GM23338 (cell line): Measurements from ENCODE around the gene HRH4.

ENCODE experiments used
- CTCF ChIP-seq, 2 experiments: fragments of 200-600 bp in 1 of 2; sonication (generic) in 1 of 2; conservative IDR thresholded peaks; 2 replicates each; pipeline versions ENCODE4 v1.5.1 to v1.6.1; 2016 to 2017; ENCODE audit warnings: antibody characterized with exemption in 2 of 2, low read depth in 2 of 2, mild to moderate bottlenecking in 2 of 2, moderate library complexity in 1 of 2
- EZH2 ChIP-seq: fragments of 200-600 bp; sonication (generic); IDR thresholded peaks from one replicate; pipeline ENCODE4 v1.8.0; 2017; ENCODE audit warnings: antibody characterized with exemption, mild to moderate bottlenecking, low read depth; ENCODE audit not compliant: unreplicated experiment
- EZH2phosphoT487 ChIP-seq: fragments of 200-600 bp; sonication (generic); IDR thresholded peaks from one replicate; pipeline ENCODE4 v1.8.1; 2018; ENCODE audit warnings: antibody characterized with exemption; ENCODE audit not compliant: unreplicated experiment
- POLR2AphosphoS5 ChIP-seq: IDR thresholded peaks from 2 replicates; pipeline ENCODE4 v1.6.1; 2016; ENCODE audit warnings: antibody characterized with exemption, low read depth
- REST ChIP-seq: IDR thresholded peaks from one replicate; pipeline ENCODE4 v1.6.1; 2018; ENCODE audit warnings: antibody characterized with exemption; ENCODE audit not compliant: unreplicated experiment
- ZNF114 ChIP-seq: fragments of 250-450 bp; sonication (Bioruptor Pico); IDR thresholded peaks from 2 replicates; pipeline ENCODE4 v1.5.0; 2020; ENCODE audit warnings: mild to moderate bottlenecking, moderate library complexity
- ZNF331 ChIP-seq: fragments of 250-450 bp; sonication (Bioruptor Pico); IDR thresholded peaks from 2 replicates; pipeline ENCODE4 v1.5.0; 2020; ENCODE audit warnings: low read depth, mild to moderate bottlenecking, moderate library complexity

GRCh38 chr18:24456549-24456948, 3.9 kb upstream of the HRH4 start:
- no peak for TF ChIP-seq CTCF (conservative IDR thresholded peaks at IDR 0.05; ENCODE audit: low read depth in 2 of 2)
- TF ChIP-seq POLR2AphosphoS5, result no peak
- no peak for TF ChIP-seq EZH2phosphoT487
- no peak for TF ChIP-seq REST
- TF ChIP-seq EZH2, result no peak
- no peak for TF ChIP-seq ZNF114 (CRISPR knock-in tag)
- TF ChIP-seq ZNF331, result no peak
